K562 (cell line): ENCODE data around the gene MED19. TPM values are rescaled to one million over a fixed set of nuclear protein-coding genes. Genes with fewer than 3 reads are reported as not detected.
A peak's percentile ranks its signal among the peaks of the same experiment; 100 is the strongest.

Experiments used
- BHLHE40 ChIP-seq: IDR thresholded peaks from 2 replicates; pipeline ENCODE4 v1.6.1; 2011; ENCODE audit warnings: low read length, improper control_type of control experiment
- CXXC5 ChIP-seq: fragments of 250-450 bp; sonication (Bioruptor Pico); IDR thresholded peaks from 2 replicates; pipeline ENCODE4 v1.8.0; 2022; ENCODE audit warnings: inconsistent platforms, mild to moderate bottlenecking, moderate library complexity
- E2F1 ChIP-seq: sonication (generic); formaldehyde crosslinking; IDR thresholded peaks from 2 replicates; pipeline ENCODE4 v1.8.1; 2023; ENCODE audit warnings: mild to moderate bottlenecking, missing genetic modification reagents, moderate library complexity
- E4F1 ChIP-seq: fragments of 250-450 bp; sonication (Bioruptor Pico); IDR thresholded peaks from 2 replicates; pipeline ENCODE4 v1.5.0; 2021; ENCODE audit warnings: mild to moderate bottlenecking, borderline replicate concordance
- FOXK2 ChIP-seq, 2 experiments: fragments of 450-650 bp; IDR thresholded peaks in 1 of 2; conservative IDR thresholded peaks in 1 of 2; 2 replicates each; pipeline ENCODE4 v1.6.1; 2016; ENCODE audit warnings: low read depth in 2 of 2, mild to moderate bottlenecking in 1 of 2
- FUS ChIP-seq: fragments of 200-400 bp; formaldehyde crosslinking; optimal IDR thresholded peaks from 2 replicates; pipeline ENCODE3; 2017; ENCODE audit warnings: low read depth, low read length
- GABPB1 ChIP-seq: sonication (generic); formaldehyde crosslinking; IDR thresholded peaks from 2 replicates; pipeline ENCODE4 v1.8.0; 2022; ENCODE audit warnings: mild to moderate bottlenecking, missing genetic modification reagents
- GATAD2A ChIP-seq: fragments of 450-650 bp; IDR thresholded peaks from 2 replicates; pipeline ENCODE4 v1.6.1; 2017
- GTF2F1 ChIP-seq: IDR thresholded peaks from 2 replicates; pipeline ENCODE4 v1.6.1; 2011; ENCODE audit warnings: low read depth, low read length, improper control_type of control experiment
- KDM2B ChIP-seq: fragments of 250-450 bp; sonication (Bioruptor Pico); IDR thresholded peaks from 2 replicates; pipeline ENCODE4 v1.8.0; 2021; ENCODE audit warnings: mild to moderate bottlenecking, moderate library complexity
- MEF2A ChIP-seq: IDR thresholded peaks from 2 replicates; pipeline ENCODE4 v1.6.1; 2011; ENCODE audit warnings: low read depth, mild to moderate bottlenecking, low read length, moderate library complexity; ENCODE audit not compliant: control insufficient read depth
- PHF21A ChIP-seq: fragments of 450-650 bp; IDR thresholded peaks from 2 replicates; pipeline ENCODE4 v1.6.1; 2017; ENCODE audit warnings: low read depth, borderline replicate concordance
- SFPQ ChIP-seq: fragments of 200-400 bp; formaldehyde crosslinking; IDR thresholded peaks from 2 replicates; pipeline ENCODE4 v1.6.1; 2017; ENCODE audit warnings: mild to moderate bottlenecking, low read depth, low read length, moderate library complexity
- SMAD3 ChIP-seq: fragments of 450-650 bp; formaldehyde crosslinking; conservative IDR thresholded peaks from 2 replicates; pipeline ENCODE4 v1.4.0; 2020; ENCODE audit warnings: mild to moderate bottlenecking
- STAG1 ChIP-seq: sonication (generic); formaldehyde crosslinking; IDR thresholded peaks from 2 replicates; pipeline ENCODE4 v1.5.0; 2020; ENCODE audit warnings: missing genetic modification reagents, borderline replicate concordance
- VEZF1 ChIP-seq: fragments of 200-800 bp; sonication (Bioruptor generic); IDR thresholded peaks from 2 replicates; pipeline ENCODE4 v1.6.1; 2017; ENCODE audit warnings: missing genetic modification characterization, missing compliant biosample characterization
- YBX1 ChIP-seq: fragments of 450-650 bp; IDR thresholded peaks from 2 replicates; pipeline ENCODE4 v1.7.1; 2016; ENCODE audit warnings: mild to moderate bottlenecking
- ZC3H11A ChIP-seq: IDR thresholded peaks from 2 replicates; pipeline ENCODE4 v1.6.1; 2012; ENCODE audit warnings: low read depth, low read length, improper control_type of control experiment
- ZKSCAN1 ChIP-seq: fragments of 150-350 bp; IDR thresholded peaks from 2 replicates; pipeline ENCODE4 v1.6.1; 2016; ENCODE audit warnings: low read depth, low read length
- polyA plus RNA-seq, 8 experiments: library from polyadenylated mRNA; depleted of rRNA in 4 of 8; stranded (reverse) in 5 of 8; unstranded in 3 of 8; fragments of >200 nt; fragmentation: Nextera tagmentation in 2 of 8; fragmentation: Illumina TruSeq in 1 of 8; extraction: Ambion mirVana in 2 of 8; extraction: Trizol in 1 of 8; gene quantifications; 2 replicates each; pipeline versions ENCODE4 v1.2.1 to v1.2.3, GENCODE V29; 2011 to 2014; ENCODE audit warnings: inconsistent platforms in 1 of 8, missing spikeins in 1 of 8
- total RNA-seq, 7 experiments: library from RNA; depleted of rRNA in 6 of 7; stranded (reverse); fragments of >200 nt in 6 of 7; fragmentation: Illumina TruSeq in 2 of 7; extraction: Trizol in 2 of 7; gene quantifications; 2 replicates each; pipeline versions ENCODE4 v1.2.1 to v1.2.3, GENCODE V29; 2011 to 2021; ENCODE audit warnings: low replicate concordance in 1 of 7

MED19 gene
- total and polyA plus RNA-seq, 9 of the 15 experiments (the other 6 are each of a cell fraction or from before 2014, with no cell fraction given), result 7.3 to 23.5 (median 15.0) TPM

GRCh38 chr11:57657194-57658022 is 54.6 kb downstream of the MED19 start, which contains the start of gene CLP1 (continued):
- TF ChIP-seq SMAD3 (CRISPR knock-in tag) (no peak), ZKSCAN1 (no peak), FOXK2 (conservative IDR thresholded peaks at IDR 0.05 in 1 of 2, IDR thresholded peaks at IDR 0.05 in 1 of 2; ENCODE audit: low read depth in 2 of 2) (peak; percentile 99), STAG1 (no peak), VEZF1 (CRISPR knock-in tag) (peak; percentile 95), MEF2A (no peak), GTF2F1 (no peak), GATAD2A (no peak), PHF21A (peak; percentile 80), YBX1 (no peak), SFPQ (no peak), BHLHE40 (peak; percentile 91), KDM2B (CRISPR knock-in tag) (no peak), E2F1 (CRISPR knock-in tag) (no peak; the same call in none of the 2 replicates), ZC3H11A (no peak), E4F1 (CRISPR knock-in tag) (no peak), FUS (no peak), CXXC5 (peak; percentile 84), GABPB1 (CRISPR knock-in tag) (peak; percentile 85; the same call in 1 of the 2 replicates)
